ENCODE results near the gene HERC6.
"Not testable (repeated sequence)": the region's sequence is repeated elsewhere in the genome, so short reads cannot be mapped to it uniquely, and the experiment has no call there.

HERC6 gene

DNA sequence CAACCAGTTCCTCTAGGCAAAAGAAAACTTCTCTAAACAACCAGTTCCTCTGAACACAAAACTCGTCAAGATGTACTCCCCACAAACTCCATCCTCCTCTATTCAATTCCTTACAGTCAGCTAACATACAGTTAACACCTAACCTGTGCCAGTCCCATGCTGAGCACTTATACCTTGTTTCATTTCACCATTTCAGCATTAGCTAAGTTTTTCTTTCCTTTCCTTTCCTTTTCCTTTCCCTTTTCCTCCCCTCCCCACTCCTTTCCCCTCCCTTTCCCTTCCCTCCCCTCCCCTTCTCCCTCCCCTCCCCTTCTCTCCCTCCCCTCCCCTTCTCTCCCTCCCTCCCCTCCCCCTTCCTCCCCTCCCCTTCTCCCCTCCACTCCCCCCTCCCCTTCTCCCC lies 13.1 kb downstream of the HERC6 start:
- no peak for DNase-seq

- no peak for DNase-seq
Observed at GRCh38 chr4:88396681-88397080, 18.0 kb downstream of the HERC6 start.

DNA sequence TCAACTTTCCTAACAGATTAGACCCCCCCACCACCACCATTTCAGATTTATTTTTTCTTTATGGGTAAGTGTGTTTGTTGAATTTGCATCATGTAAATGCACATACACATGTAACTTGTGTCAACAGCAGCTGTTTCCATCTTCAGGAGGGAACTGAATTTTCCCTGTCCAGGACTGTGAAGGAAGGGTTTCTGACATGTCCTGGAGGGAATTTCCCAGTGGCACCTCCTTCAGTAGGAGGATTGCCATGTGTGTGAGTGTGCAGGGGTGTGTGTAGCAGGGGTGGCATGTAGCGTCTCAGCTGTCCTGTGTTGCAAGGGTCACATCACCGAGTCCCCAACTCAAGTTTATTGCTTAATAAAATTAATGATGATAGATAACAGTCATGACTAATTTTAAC lies 19.7 kb downstream of the HERC6 start:
- DNase-seq = no peak

DNA sequence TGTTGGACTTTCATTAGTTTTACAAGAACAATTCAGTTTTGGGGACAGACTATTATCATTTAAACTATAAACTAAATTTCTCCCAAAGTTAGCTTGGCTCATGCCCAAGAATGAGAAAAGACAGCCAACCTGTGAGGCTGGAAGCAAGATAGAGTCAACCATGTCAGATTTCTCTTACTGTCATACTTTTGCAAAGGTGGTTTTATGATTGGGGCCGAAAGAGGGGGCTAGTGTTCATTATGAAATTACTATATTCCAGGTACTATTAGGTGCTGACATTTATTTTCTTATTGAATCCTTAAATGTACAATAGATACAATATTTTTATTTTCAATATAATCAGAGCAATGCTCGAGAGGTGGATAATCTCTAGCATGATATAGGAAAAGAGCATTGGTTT lies 30.6 kb downstream of the HERC6 start:
- DNase-seq = no peak

DNA sequence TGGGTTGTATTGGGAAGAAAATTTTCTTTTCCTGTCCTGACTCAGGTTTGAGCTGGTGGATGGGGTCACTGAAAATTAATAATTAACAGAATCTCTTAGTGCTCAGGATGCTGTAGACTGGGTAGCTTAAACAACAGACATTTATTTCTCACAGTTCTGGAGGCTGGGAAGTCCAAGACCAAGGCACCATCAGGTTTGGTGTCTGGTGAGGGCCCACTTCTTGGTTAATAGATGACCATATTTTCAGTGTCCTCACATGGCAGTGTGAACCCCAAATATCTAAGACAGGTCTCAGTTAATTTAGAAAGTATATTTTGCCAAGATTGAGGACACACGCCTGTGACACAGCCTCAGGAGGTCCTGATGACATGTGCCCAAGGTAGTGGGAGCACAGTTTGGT lies 31.1 kb downstream of the HERC6 start:
- no peak for DNase-seq

DNA sequence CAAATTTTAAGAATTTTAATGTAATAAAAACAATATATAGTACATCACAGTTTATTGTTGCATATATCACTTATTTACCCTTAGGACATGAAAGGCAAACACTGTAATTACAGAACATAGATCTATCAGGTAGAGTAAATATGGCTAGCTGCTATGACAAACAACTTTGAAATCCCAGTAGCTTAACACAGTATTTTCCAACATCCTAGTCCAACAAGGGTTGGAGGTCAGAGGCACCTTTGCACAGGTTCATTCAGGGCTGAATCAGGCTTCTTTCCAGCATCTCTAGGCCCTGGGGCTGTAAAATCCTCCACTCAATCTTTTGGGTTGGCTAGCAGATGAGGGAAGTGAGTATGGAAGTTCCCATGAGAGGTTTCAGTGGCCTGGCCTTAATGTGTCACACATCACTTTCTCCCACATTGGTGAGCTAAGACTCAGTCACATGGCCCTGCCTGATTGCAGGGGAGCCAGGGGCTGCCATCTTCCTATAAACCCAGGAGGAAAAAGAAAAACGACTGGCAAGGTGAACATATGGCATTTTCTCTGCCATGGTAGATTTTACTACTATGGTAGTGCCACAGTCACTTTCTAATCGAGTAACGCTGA lies 32.9 kb downstream of the HERC6 start:
- DNase-seq = peak; percentile 1

GRCh38 chr4:88413801-88414200 lies 35.1 kb downstream of the HERC6 start:
- DNase-seq = no peak

DNA sequence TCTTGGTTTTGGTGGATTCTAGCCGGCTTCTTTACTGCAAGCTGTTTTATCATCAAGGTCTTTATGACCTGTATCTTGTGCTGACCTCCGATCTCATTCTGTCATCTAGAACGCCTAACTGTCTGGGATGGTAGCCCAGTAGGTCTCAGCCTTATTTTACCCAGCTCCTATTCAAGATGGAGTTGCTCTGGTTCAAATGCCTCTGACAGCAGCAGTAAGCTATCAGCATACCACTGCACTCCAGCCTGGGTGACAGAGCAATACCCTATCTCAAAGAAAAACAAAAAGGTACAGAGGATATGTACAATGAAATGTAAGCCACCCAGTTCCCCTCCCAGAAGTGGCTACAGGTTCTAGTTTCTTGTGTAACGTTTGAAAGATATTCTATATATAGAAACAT lies 36.1 kb downstream of the HERC6 start:
- no peak for DNase-seq

GRCh38 chr4:88415982-88416381 lies 37.3 kb downstream of the HERC6 start:
- DNase-seq = no peak

DNA sequence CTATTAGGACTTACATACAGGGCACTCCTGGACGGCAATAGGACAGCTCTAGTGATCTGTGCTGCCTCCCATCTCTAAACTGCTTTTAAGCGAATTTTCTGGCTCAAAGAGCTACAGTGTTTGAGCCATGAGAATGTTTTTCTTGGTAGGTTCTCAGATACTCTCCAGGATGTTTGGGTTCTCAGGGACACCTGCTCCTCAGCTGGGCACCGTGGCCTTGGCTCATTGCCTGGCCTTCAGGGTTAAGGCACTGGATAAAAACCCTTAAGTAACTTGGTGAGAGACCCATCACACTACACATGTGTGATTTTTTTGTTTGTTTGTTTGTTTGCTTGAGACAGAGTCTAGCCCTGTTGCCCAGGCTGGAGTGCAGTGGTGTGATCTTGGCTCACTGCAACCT lies 39.8 kb downstream of the HERC6 start:
- DNase-seq = no peak

- no peak for DNase-seq
Observed at GRCh38 chr4:88419874-88420273, 41.2 kb downstream of the HERC6 start.

GRCh38 chr4:88420844-88421243 lies 42.2 kb downstream of the HERC6 start:
- DNase-seq = no peak

- DNase-seq = no peak
Observed at GRCh38 chr4:88422403-88422802, 43.8 kb downstream of the HERC6 start.

- DNase-seq = no peak
Observed at GRCh38 chr4:88429401-88429800, 50.7 kb downstream of the HERC6 start.

DNA sequence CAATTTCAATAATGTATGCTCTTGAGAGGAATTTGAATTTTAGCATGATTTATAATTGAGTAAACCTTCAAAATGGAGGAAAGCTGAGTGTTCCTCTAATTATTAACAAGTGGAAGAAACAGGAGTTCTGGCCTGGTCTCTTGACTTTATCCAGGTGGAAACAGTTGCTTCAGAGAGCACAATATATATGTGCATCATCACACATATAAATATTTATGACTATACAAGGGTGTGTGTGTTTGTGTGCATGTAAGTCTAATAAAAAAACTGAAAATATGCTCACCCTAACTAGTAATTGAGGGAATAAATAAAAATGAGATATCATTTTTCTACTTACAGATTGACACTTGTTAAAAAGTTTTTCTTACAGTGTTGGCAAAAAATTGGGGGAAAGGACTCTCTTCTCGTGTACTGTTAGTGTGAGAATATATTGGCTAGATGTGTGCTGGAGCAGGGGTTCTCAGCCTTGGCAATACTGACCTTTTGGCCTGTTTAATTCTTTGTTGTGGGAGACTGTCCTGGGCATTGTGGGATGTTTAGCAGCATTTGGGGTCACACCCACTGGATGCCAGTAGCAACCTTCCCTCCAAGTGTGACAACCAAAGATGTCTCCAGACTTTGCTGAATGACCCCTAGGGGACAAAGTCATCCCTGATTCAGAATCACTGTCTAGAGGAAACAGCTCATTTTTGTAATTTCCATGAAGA lies 57.5 kb downstream of the HERC6 start:
- no peak for DNase-seq

DNA sequence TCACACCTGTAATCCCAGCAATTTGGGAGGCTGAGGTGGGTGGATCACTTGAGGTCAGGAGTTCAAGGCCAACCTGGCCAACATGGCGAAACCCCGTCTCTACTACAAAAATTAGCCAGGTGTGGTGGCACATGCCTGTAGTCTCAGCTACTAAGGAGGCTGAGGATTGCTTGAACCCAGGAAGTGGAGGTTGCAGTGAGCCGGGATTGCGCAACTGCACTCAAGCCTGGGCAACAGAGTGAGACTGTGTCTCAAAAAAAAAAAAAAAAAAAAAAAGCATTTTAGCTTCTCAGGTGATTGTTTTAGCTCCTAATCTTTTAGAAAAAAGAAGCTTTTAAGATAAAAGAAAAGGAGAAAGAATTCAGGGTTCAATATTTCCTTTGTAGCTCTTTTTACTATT lies 59.2 kb downstream of the HERC6 start:
- not testable (repeated sequence) for DNase-seq

DNA sequence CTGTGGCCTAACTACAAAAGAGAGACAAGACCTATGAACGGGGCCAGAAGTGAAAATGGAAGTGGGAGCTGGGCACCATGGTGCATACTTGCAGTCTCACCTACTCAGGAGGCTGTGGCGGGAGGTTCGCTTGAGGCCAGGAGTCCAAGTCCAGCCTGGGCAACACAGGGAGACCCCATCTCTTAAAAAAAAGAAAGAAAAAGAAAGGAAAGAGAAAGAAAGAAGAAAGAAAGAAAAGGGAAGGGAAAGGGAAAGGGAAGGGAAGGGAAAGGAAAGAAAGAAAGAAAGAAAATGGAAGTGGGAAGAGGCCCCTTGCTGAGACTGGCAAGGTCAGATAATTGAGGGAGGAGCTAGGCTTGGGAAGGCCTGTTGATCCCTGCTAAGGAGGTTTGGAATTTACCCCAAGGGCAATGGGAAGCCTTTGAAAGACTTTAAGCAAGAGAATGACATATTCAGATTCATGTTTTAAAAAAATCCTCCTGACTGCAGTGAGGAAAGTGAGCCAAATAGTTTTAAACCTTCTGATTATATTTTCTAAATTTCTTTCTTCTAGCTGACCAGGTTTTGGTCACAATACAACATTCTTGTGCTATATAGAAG lies 60.6 kb downstream of the HERC6 start:
- DNase-seq = no peak

GRCh38 chr4:88440146-88440545 lies 61.5 kb downstream of the HERC6 start:
- DNase-seq = no peak

DNA sequence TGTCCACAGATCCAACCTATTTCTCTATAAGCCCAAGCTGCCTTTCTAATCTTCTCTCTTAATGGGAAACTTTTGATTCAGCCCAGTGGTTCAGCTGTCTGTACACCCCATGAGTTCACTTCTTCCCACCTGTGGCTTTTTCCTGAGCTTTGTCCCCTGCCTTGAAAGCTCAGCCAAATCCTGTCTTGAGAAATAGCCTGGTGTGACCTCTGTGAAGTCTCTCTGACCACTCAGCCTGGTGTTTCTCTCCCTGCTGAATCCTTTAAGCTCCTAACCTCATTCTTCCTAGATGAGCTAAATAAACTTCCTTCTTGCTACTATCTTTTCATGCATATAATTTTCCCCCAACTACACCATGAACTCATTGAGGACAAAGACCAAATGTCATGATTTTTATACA lies 63.0 kb downstream of the HERC6 start:
- DNase-seq = no peak

- no peak for DNase-seq
Observed at GRCh38 chr4:88442689-88443191, 64.1 kb downstream of the HERC6 start.

- no peak for DNase-seq
Observed at GRCh38 chr4:88443486-88443885, 64.8 kb downstream of the HERC6 start.

- DNase-seq = no peak
Observed at GRCh38 chr4:88445252-88445651, 66.6 kb downstream of the HERC6 start.

DNA sequence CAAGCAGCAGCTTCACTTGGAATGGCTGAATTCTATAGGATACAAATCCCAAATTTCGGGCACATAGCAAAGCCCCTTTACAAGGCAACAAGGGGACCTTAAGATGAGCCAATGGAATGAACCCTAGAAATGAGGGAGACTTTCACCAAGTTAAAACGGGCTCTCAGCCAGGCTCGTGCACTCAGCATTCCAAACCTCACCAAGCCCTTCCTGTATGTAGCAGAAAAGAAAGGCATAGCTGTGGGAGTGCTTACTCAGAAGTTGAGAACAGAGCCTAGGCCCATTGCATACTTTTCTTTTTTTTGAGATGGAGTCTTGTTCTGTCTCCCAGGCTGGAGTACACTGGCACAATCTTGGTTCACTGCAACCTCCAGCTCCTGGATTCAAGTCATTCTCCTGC lies 67.5 kb downstream of the HERC6 start:
- DNase-seq = no peak

DNA sequence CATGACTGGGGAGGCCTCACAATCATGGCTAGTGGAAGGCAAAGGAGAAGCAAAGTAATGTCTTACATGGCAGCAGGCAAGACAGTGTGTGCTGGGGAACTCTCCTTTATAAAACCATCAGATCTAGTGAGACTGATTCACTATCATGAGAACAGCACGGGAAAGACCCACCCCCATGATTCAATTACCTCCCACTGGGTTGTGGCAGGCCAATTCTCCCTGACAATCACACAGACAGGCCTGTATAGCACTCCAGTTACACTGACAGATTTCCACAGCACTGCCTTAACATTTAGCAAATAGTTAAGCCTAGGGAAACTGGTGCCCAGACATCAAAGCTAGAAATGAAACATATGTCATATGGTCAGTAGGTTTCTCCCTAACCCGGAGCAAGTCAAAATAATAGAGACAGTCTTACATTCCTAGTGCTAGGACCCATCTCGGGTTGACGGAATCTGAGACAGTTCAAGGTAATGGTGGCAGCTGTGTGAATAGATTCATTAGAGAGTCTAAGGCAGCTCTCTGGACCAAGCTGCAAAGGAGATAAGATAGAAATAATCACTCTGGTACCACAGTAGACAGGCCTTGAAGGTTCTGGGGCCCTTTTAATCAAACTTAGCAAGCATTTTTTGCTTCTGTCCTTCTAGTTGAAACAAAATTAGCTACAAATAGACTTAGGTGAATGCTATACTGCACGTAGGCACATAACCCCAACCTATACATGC lies 68.9 kb downstream of the HERC6 start:
- no peak for DNase-seq

Data from activated CD4-positive, alpha-beta T cell treated with anti-CD3 and anti-CD28 coated beads, Interleukin-2, Interleukin-6, amounts not matched to agents 100 ng/mL and 50 ng/mL, durations not matched to agents 16 hours and 8 hours (primary cell).